CD4-positive, alpha-beta T cell (primary cell): ENCODE measurements around the gene HSD17B2. TPM values are rescaled to one million over a fixed set of nuclear protein-coding genes. Genes with fewer than 3 reads are reported as not detected.

ENCODE experiments used
- ATAC-seq: fragments of 200-7000 bp; cut with Tn5 transposase; one replicate; pipeline ENCODE4 v1.10.0; 2022; ENCODE audit warnings: mild to moderate bottlenecking; ENCODE audit not compliant: poor library complexity
- CTCF ChIA-PET: fragments of 350-600 bp; sonication (Branson Sonifier 250); formaldehyde crosslinking; loops from one replicate; lab custom pipeline; 2021; ENCODE audit warnings: antibody characterized with exemption, inconsistent platforms; lab: Charles Lee
- POLR2A ChIA-PET: fragments of 350-600 bp; sonication (Branson Sonifier 250); formaldehyde crosslinking; loops from one replicate; lab custom pipeline; 2021; ENCODE audit warnings: antibody characterized with exemption, inconsistent platforms; lab: Charles Lee
- DNase-seq, 14 experiments: peaks; one replicate each; pipeline ENCODE4 v3.0.0-alpha.2; 2013 to 2020; ENCODE audit warnings: mixed read lengths in 2 of 14
- H3K27ac ChIP-seq, 2 donors: one replicate each; pipeline versions ENCODE4 v1.5.1 to v1.7.0; 2013; ENCODE audit warnings: low read length in 2 of 2, low read depth in 1 of 2, mild to moderate bottlenecking in 1 of 2
- H3K27me3 ChIP-seq, 2 experiments: 1 replicate in 1 of 2; 2 replicates in 1 of 2; pipeline versions ENCODE4 v1.6.1 to v1.7.0; 2013; ENCODE audit warnings: low read length in 2 of 2, control low read depth in 1 of 2, mild to moderate bottlenecking in 1 of 2, moderate library complexity in 1 of 2; ENCODE audit not compliant: insufficient read depth in 2 of 2, control insufficient read depth in 1 of 2
- H3K36me3 ChIP-seq: one replicate; pipeline ENCODE4 v1.6.1; 2013; ENCODE audit warnings: low read length, control low read depth; ENCODE audit not compliant: insufficient read depth
- H3K4me1 ChIP-seq: one replicate; pipeline ENCODE4 v1.6.1; 2013; ENCODE audit warnings: low read length, control low read depth; ENCODE audit not compliant: insufficient read depth
- H3K4me3 ChIP-seq: one replicate; pipeline ENCODE4 v1.5.1; 2013; ENCODE audit warnings: mild to moderate bottlenecking, low read length, moderate library complexity
- H3K9me3 ChIP-seq, 2 experiments: 1 replicate in 1 of 2; 2 replicates in 1 of 2; pipeline versions ENCODE4 v1.6.1 to v1.7.0; 2013; ENCODE audit warnings: low read length in 2 of 2, mild to moderate bottlenecking in 2 of 2, control low read depth in 1 of 2, moderate library complexity in 1 of 2; ENCODE audit not compliant: control insufficient read depth in 1 of 2, insufficient read depth in 1 of 2
- H3K27ac Mint-ChIP-seq: one replicate; pipeline ENCODE4 v1.8.0; 2020; ENCODE audit warnings: mixed read lengths
- H3K27me3 Mint-ChIP-seq: one replicate; pipeline ENCODE4 v1.8.0; 2021; ENCODE audit warnings: mixed read lengths
- H3K36me3 Mint-ChIP-seq: one replicate; pipeline ENCODE4 v1.8.0; 2021; ENCODE audit warnings: low read depth, mixed read lengths
- H3K4me1 Mint-ChIP-seq: one replicate; pipeline ENCODE4 v1.8.0; 2021; ENCODE audit warnings: low read depth, mixed read lengths
- H3K4me3 Mint-ChIP-seq: one replicate; pipeline ENCODE4 v1.8.0; 2020; ENCODE audit warnings: mild to moderate bottlenecking, mixed read lengths
- H3K9me3 Mint-ChIP-seq: one replicate; pipeline ENCODE4 v1.8.0; 2020; ENCODE audit warnings: mixed read lengths
- intact Hi-C, 2 experiments: fragments of 100-400 bp; cut with DNase I in 1 of 2; cut with micrococcal nuclease in 1 of 2; formaldehyde crosslinking; loops; one replicate each; pipeline versions ENCODE4 v1.15.1 to v1.9.0; 2023 to 2025; cut with DNase I, micrococcal nuclease
- total RNA-seq, 174 experiments: library from RNA in 2 of 174; stranded (reverse) in 2 of 174; gene quantifications; one replicate each; pipeline ENCODE4 v1.2.3 and lab custom pipeline; 2021 to 2026
- TF ChIP-seq, protein P1 (sequence below): fragments of 200-600 bp; IDR thresholded peaks from one replicate; pipeline ENCODE4 v1.8.0; 2022; ENCODE audit warnings: antibody characterized with exemption, mild to moderate bottlenecking

Gene HSD17B2
- total RNA-seq, 2 experiments from 2014 or later = not detected

DNA sequence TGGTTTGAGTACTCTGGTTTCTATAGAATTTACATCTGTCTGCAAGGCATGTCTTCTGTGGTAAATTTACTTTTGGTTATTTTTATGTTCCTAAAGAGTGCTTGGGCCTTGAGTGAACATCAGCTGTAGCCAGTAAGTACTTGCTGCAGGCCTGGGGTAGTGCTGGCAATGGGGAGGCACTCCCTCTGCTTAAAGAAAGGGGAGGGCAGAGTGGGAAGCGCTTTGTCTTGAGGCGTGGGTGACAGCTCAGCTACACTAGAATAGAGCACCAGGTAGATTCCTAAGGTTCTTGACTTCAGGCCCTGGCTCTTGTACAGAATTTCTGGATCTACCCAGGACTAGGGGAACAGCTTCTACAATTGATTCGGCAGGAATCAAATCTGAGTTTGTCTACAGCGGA lies 84.4 kb downstream of the HSD17B2 start:
- Mint-ChIP-seq H3K9me3 (no peaks in the 10 kb centered on the region), H3K27ac (no peak overlapping the region), H3K4me3 (no peak overlapping the region), H3K27me3 (peaks cover 5% of the 10 kb centered on the region), H3K4me1 (no peaks in the 10 kb centered on the region), H3K36me3 (no peaks in the 10 kb centered on the region)
- no peaks in the 10 kb centered on the region for H3K36me3 ChIP-seq
- no peaks in the 10 kb centered on the region for H3K4me1 ChIP-seq
- ATAC-seq = no peak
- ChIA-PET CTCF (no interaction called here), POLR2A (no interaction called here)
- intact Hi-C loops = no loop called here
- H3K27ac ChIP-seq = no peak overlapping the region
- H3K27me3 ChIP-seq = no peaks in the 10 kb centered on the region
- TF ChIP-seq, protein P1, sequence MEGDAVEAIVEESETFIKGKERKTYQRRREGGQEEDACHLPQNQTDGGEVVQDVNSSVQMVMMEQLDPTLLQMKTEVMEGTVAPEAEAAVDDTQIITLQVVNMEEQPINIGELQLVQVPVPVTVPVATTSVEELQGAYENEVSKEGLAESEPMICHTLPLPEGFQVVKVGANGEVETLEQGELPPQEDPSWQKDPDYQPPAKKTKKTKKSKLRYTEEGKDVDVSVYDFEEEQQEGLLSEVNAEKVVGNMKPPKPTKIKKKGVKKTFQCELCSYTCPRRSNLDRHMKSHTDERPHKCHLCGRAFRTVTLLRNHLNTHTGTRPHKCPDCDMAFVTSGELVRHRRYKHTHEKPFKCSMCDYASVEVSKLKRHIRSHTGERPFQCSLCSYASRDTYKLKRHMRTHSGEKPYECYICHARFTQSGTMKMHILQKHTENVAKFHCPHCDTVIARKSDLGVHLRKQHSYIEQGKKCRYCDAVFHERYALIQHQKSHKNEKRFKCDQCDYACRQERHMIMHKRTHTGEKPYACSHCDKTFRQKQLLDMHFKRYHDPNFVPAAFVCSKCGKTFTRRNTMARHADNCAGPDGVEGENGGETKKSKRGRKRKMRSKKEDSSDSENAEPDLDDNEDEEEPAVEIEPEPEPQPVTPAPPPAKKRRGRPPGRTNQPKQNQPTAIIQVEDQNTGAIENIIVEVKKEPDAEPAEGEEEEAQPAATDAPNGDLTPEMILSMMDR = no peak
- H3K4me3 ChIP-seq = no peak overlapping the region
- no peaks in the 10 kb centered on the region for H3K9me3 ChIP-seq
- no peak for DNase-seq

DNA sequence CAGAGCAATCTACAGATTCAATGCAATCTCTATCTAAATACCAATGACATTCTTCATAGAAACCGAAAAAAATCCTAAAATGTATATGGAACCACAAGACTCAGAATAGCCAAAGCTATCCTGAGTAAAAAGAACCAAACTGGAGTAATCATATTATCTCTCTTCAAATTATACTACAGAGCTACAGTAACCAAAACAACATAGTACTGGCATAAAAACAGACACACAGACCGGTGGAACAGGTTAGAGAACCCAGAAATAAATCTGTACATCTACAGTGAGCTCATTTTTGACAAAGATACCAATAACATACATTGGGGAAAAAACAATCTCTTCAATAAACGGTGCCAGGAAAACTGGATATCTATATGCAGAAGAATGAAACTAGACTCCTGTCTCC lies 89.6 kb downstream of the HSD17B2 start:
- ATAC-seq (no peak), DNase-seq (no peak)
- no peak overlapping the region for H3K27ac ChIP-seq
- H3K27ac Mint-ChIP-seq = no peak overlapping the region
- peaks cover 0 to 5% of the 10 kb centered on the region in 2 experiments for H3K9me3 ChIP-seq
- no peaks in the 10 kb centered on the region for H3K4me1 Mint-ChIP-seq
- H3K4me1 ChIP-seq = no peaks in the 10 kb centered on the region
- no peak overlapping the region for H3K4me3 ChIP-seq
- POLR2A ChIA-PET = interaction anchor here (2.2 kb wide), 1 partner anchor 9 kb away, joined by 5 read pairs; no protein-coding TSS in a partner anchor
- peaks cover 11% of the 10 kb centered on the region for H3K27me3 Mint-ChIP-seq
- CTCF ChIA-PET = interaction anchor here (0.6 to 1.2 kb wide), 2 partner anchors 9 to 150 kb away, joined by 3 to 4 read pairs; no protein-coding TSS in a partner anchor
- H3K4me3 Mint-ChIP-seq = no peak overlapping the region
- TF ChIP-seq, protein P1 = no peak
- no peaks in the 10 kb centered on the region for H3K27me3 ChIP-seq
- H3K36me3 ChIP-seq = no peaks in the 10 kb centered on the region
- intact Hi-C loops = no loop called here
- no peaks in the 10 kb centered on the region for H3K36me3 Mint-ChIP-seq
- peaks cover 2% of the 10 kb centered on the region for H3K9me3 Mint-ChIP-seq

DNA sequence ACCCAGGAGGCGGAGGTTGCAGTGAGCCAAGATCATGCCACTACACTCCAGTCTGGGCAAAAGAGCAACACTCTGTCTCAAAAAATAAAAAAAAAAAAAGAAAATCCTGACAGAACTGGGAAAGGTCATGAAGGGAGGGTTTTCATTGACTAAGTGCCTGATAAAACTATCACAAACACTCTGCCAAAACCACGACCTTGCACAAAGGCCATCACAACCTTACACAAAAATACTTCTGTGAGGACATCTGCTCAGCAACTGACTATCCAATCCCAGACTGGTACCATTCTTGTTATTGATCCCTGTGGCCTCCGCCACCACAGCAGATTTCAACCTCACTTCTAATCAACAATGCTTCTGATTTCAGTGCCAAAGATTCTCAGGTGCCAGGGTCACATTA lies 94.8 kb downstream of the HSD17B2 start:
- Histone ChIP-seq H3K4me1 (peaks cover 14% of the 10 kb centered on the region), H3K27me3 (no peaks in the 10 kb centered on the region), H3K4me3 (no peak overlapping the region), H3K9me3 (peaks cover 0 to 5% of the 10 kb centered on the region in 2 experiments), H3K27ac (no peak overlapping the region), H3K36me3 (no peaks in the 10 kb centered on the region)
- H3K27me3 Mint-ChIP-seq = peaks cover 2% of the 10 kb centered on the region
- no peaks in the 10 kb centered on the region for H3K36me3 Mint-ChIP-seq
- peaks cover 2% of the 10 kb centered on the region for H3K9me3 Mint-ChIP-seq
- CTCF ChIA-PET = no interaction called here
- H3K27ac Mint-ChIP-seq = no peak overlapping the region
- no peak for ATAC-seq
- TF ChIP-seq, protein P1 = no peak
- intact Hi-C loops = no loop called here
- no peak overlapping the region for H3K4me3 Mint-ChIP-seq
- H3K4me1 Mint-ChIP-seq = peaks cover 17% of the 10 kb centered on the region
- no peak for DNase-seq
- POLR2A ChIA-PET = no interaction called here
